Vagina (tissue), 2 donors: Measurements from ENCODE around the gene MYH14.
"Not testable (repeated sequence)": the region's sequence is repeated elsewhere in the genome, so short reads cannot be mapped to it uniquely, and the experiment has no call there.

ENCODE experiments used
- POLR2A ChIP-seq, 2 donors: fragments of 450-650 bp; IDR thresholded peaks; one replicate each; pipeline ENCODE4 v1.6.1; 2017; ENCODE audit warnings: antibody characterized with exemption in 2 of 2, mild to moderate bottlenecking in 2 of 2, moderate library complexity in 2 of 2
- POLR2AphosphoS5 ChIP-seq, 2 donors: sonication (generic); formaldehyde crosslinking; IDR thresholded peaks; one replicate each; pipeline ENCODE4 v1.9.0; 2017; ENCODE audit warnings: antibody characterized with exemption in 2 of 2, mild to moderate bottlenecking in 2 of 2, low read depth in 1 of 2; ENCODE audit not compliant: insufficient read depth in 1 of 2
- TF ChIP-seq, protein P1 (sequence below), 3 experiments: fragments of 450-650 bp in 2 of 3; fragments of 200-600 bp in 1 of 3; sonication (generic) in 1 of 3; IDR thresholded peaks; one replicate each; pipeline ENCODE4 v1.5.1; 2017 to 2019; ENCODE audit warnings: antibody characterized with exemption in 3 of 3, mild to moderate bottlenecking in 2 of 3, moderate library complexity in 2 of 3

DNA sequence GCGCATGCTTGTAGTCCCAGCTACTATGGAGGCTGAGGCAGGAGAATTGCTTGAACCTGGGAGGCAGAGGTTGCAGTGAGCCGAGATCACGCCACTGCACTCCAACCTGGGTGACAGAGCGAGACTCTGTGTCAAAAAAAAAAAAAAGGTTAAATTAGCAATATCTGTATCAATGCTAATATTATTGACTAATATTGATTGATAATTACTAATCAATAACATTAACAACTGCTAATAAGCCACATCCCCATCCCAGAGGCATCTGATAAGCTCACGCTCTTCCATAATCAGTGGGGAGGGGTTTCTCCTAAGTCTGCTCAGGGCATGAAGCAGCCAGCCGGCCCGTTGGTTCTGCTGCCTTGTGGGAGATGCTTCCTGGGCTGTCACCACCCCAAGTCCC lies 24.7 kb downstream of the MYH14 start:
- TF ChIP-seq, protein P1, sequence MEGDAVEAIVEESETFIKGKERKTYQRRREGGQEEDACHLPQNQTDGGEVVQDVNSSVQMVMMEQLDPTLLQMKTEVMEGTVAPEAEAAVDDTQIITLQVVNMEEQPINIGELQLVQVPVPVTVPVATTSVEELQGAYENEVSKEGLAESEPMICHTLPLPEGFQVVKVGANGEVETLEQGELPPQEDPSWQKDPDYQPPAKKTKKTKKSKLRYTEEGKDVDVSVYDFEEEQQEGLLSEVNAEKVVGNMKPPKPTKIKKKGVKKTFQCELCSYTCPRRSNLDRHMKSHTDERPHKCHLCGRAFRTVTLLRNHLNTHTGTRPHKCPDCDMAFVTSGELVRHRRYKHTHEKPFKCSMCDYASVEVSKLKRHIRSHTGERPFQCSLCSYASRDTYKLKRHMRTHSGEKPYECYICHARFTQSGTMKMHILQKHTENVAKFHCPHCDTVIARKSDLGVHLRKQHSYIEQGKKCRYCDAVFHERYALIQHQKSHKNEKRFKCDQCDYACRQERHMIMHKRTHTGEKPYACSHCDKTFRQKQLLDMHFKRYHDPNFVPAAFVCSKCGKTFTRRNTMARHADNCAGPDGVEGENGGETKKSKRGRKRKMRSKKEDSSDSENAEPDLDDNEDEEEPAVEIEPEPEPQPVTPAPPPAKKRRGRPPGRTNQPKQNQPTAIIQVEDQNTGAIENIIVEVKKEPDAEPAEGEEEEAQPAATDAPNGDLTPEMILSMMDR (IDR thresholded peaks at IDR 0.05) = not testable (repeated sequence)
- not testable (repeated sequence) for TF ChIP-seq POLR2A (IDR thresholded peaks at IDR 0.05); POLR2AphosphoS5 (IDR thresholded peaks at IDR 0.05; ENCODE audit: insufficient read depth in 1 of 2, low read depth in 1 of 2)
